Natural killer cell (primary cell): ENCODE data around the gene RIT1. TPM values are rescaled to one million over a fixed set of nuclear protein-coding genes. Genes with fewer than 3 reads are reported as not detected.
A peak's percentile ranks its signal among the peaks of the same experiment; 100 is the strongest.

Source experiments
- ATAC-seq, 3 donors: fragments of 150-1000 bp in 2 of 3; fragments of 200-7000 bp in 1 of 3; cut with Tn5 transposase; 1 replicate in 1 of 3; 2 replicates in 2 of 3; pipeline ENCODE4 v1.10.0; 2021; ENCODE audit warnings: mild to moderate bottlenecking in 2 of 3, moderate library complexity in 2 of 3
- DNase-seq, 2 donors: peaks; one replicate each; pipeline versions ENCODE4 v3.0.0 to v3.0.0-alpha.2; 2013 to 2021; ENCODE audit warnings: mixed read lengths in 1 of 2
- H3K27ac ChIP-seq: one replicate; pipeline ENCODE4 v1.5.1; 2013; ENCODE audit warnings: mild to moderate bottlenecking, low read length
- H3K27me3 ChIP-seq: one replicate; pipeline ENCODE4 v1.6.1; 2013; ENCODE audit warnings: low read length; ENCODE audit not compliant: control insufficient read depth, insufficient read depth
- H3K36me3 ChIP-seq: one replicate; pipeline ENCODE4 v1.6.1; 2013; ENCODE audit warnings: low read length; ENCODE audit not compliant: control insufficient read depth, insufficient read depth
- H3K4me1 ChIP-seq: one replicate; pipeline ENCODE4 v1.6.1; 2013; ENCODE audit warnings: low read length; ENCODE audit not compliant: control insufficient read depth, insufficient read depth
- H3K4me3 ChIP-seq: one replicate; pipeline ENCODE4 v1.5.1; 2013; ENCODE audit warnings: low read length
- H3K9me3 ChIP-seq: one replicate; pipeline ENCODE4 v1.6.1; 2013; ENCODE audit warnings: low read length; ENCODE audit not compliant: control insufficient read depth, insufficient read depth
- H3K27ac Mint-ChIP-seq, 2 donors: one replicate each; pipeline ENCODE4 v1.8.0; 2022; ENCODE audit warnings: mild to moderate bottlenecking in 2 of 2, mixed read lengths in 2 of 2, moderate library complexity in 1 of 2
- H3K27me3 Mint-ChIP-seq, 2 donors: one replicate each; pipeline ENCODE4 v1.8.0; 2022; ENCODE audit warnings: low read depth in 2 of 2, mixed read lengths in 2 of 2
- H3K36me3 Mint-ChIP-seq: one replicate; pipeline ENCODE4 v1.8.0; 2022; ENCODE audit warnings: mixed read lengths
- H3K4me1 Mint-ChIP-seq, 2 donors: one replicate each; pipeline ENCODE4 v1.8.0; 2022; ENCODE audit warnings: mixed read lengths in 2 of 2
- H3K4me3 Mint-ChIP-seq: one replicate; pipeline ENCODE4 v1.8.0; 2022; ENCODE audit warnings: mild to moderate bottlenecking, moderate library complexity, mixed read lengths
- H3K9me3 Mint-ChIP-seq, 2 donors: one replicate each; pipeline ENCODE4 v1.8.0; 2022; ENCODE audit warnings: mixed read lengths in 2 of 2
- CTCF ChIP-seq: fragments of 200-600 bp; IDR thresholded peaks from one replicate; pipeline ENCODE4 v1.8.0; 2022; ENCODE audit warnings: antibody characterized with exemption
- WGBS: methylation state at CpG from one replicate; pipeline ENCODE4 v1.1.7; 2013; ENCODE audit warnings: missing lambda C conversion rate; ENCODE audit not compliant: insufficient coverage; 5-methylcytosine and 5-hydroxymethylcytosine counted together
- intact Hi-C: fragments of 100-400 bp; cut with micrococcal nuclease; formaldehyde crosslinking; loops from one replicate; pipeline ENCODE4 v1.14.2; 2022
- total RNA-seq, 4 donors: library from RNA; stranded (reverse); fragments of 120-200 nt in 1 of 4; gene quantifications; one replicate each; pipeline versions ENCODE4 v1.2.3 to v1.2.4, GENCODE V29; 2013 to 2022

Gene RIT1
- total RNA-seq, 3 donors from 2014 or later (not counting 1 experiment from before 2014, with no cell fraction given), result 79.1 to 86.1 (median 79.2) TPM

- Histone ChIP-seq H3K27ac (no peak overlapping the region), H3K27me3 (no peaks in the 10 kb centered on the region), H3K4me3 (no peak overlapping the region), H3K9me3 (no peaks in the 10 kb centered on the region), H3K36me3 (peaks cover 37% of the 10 kb centered on the region), H3K4me1 (no peaks in the 10 kb centered on the region)
- peak in 2 of 3 donors; percentile 21 to 36 for ATAC-seq
- Mint-ChIP-seq H3K9me3 (no peaks in the 10 kb centered on the region), H3K27me3 (no peaks in the 10 kb centered on the region), H3K36me3 (no peaks in the 10 kb centered on the region), H3K4me1 (peaks cover 45 to 56% of the 10 kb centered on the region in 2 donors), H3K27ac (peak overlapping the region; percentile 71 to 74), H3K4me3 (peak overlapping the region; percentile 13)
- WGBS, result no CpG with 5 or more reads among the region's 1 CpG
- intact Hi-C loops, result no loop called here
- DNase-seq, result peak in 1 of 2 donors; percentile 16
- TF ChIP-seq CTCF, result no peak
Observed at GRCh38 chr1:155847823-155848529, 63.2 kb downstream of the RIT1 start.

Other genes starting within 250 kb of the RIT1 start
- 100 to 1,000 TPM; 115 to 133 (median 115) TPM for gene YY1AP1, start 222.6 kb downstream of the RIT1 start, total RNA-seq
- 10 to 100 TPM; 83.9 to 97.5 (median 96.4) TPM for gene DAP3, start 222.3 kb downstream of the RIT1 start, total RNA-seq
- gene GON4L, start 54.1 kb downstream of the RIT1 start, total RNA-seq, result 100 to 1,000 TPM; 127 to 147 (median 146) TPM
- gene SYT11, start 51.8 kb downstream of the RIT1 start, total RNA-seq, result 10 to 100 TPM; 38.1 to 42.8 (median 39.8) TPM
- gene KHDC4, start 23.1 kb upstream of the RIT1 start, total RNA-seq, result 100 to 1,000 TPM in 1 of 3 donors, 10 to 100 TPM in 2; 61.9 to 101 (median 85.9) TPM
- gene RXFP4, start 30.3 kb upstream of the RIT1 start, total RNA-seq, result not detected
- 100 to 1,000 TPM; 143 to 200 (median 147) TPM for gene ARHGEF2, start 67.2 kb upstream of the RIT1 start, total RNA-seq
- 100 to 1,000 TPM; 209 to 215 (median 211) TPM for gene SSR2, start 109.6 kb upstream of the RIT1 start, total RNA-seq
- gene UBQLN4, start 142.4 kb upstream of the RIT1 start, total RNA-seq, result 10 to 100 TPM; 14.4 to 23.5 (median 23.5) TPM
- 10 to 100 TPM; 23.5 to 26.1 (median 24.6) TPM for gene LAMTOR2, start 143.4 kb upstream of the RIT1 start, total RNA-seq
- under 1 TPM in 1 of 3 donors, not detected in 2; 0.82 TPM for gene RAB25, start 149.8 kb upstream of the RIT1 start, total RNA-seq
- under 1 TPM; 0.05 to 0.16 (median 0.14) TPM for gene MEX3A, start 171.1 kb upstream of the RIT1 start, total RNA-seq
- 100 to 1,000 TPM; 201 to 504 (median 273) TPM for gene LMNA, start 203.4 kb upstream of the RIT1 start, total RNA-seq
- 10 to 100 TPM in 1 of 3 donors, 1 to 10 TPM in 2; 2.6 to 13.0 (median 7.0) TPM for gene SEMA4A, start 242.2 kb upstream of the RIT1 start, total RNA-seq